Measurements from ENCODE around the gene KCNJ8.

KCNJ8 gene

GRCh38 chr12:21774358-21775132, at the start of gene KCNJ8:
Gene KCNJ8, minus strand, starts transcription at chr12:21774706. Its CDS starts 1,090 bp downstream, at chr12:21773616.
- TF ChIP-seq ZFP30 (CRISPR knock-in tag; IDR thresholded peaks at IDR 0.05) (no peak), CSDC2 (CRISPR knock-in tag; IDR thresholded peaks at IDR 0.05) (no peak), ARNTL (CRISPR knock-in tag; IDR thresholded peaks at IDR 0.05; ENCODE audit: borderline replicate concordance, low read depth) (no peak), TOX (CRISPR knock-in tag; IDR thresholded peaks at IDR 0.05; ENCODE audit: borderline replicate concordance) (no peak), ISL1 (CRISPR knock-in tag; IDR thresholded peaks at IDR 0.05) (no peak), OSR1 (CRISPR knock-in tag; IDR thresholded peaks at IDR 0.05) (no peak), ZFP3 (CRISPR knock-in tag; IDR thresholded peaks at IDR 0.05) (no peak), TCF4 (CRISPR knock-in tag; IDR thresholded peaks at IDR 0.05; ENCODE audit: borderline replicate concordance) (no peak), RARB (CRISPR knock-in tag; IDR thresholded peaks at IDR 0.05) (no peak), ESRRG (CRISPR knock-in tag; IDR thresholded peaks at IDR 0.05) (no peak), SNAI2 (CRISPR knock-in tag; IDR thresholded peaks at IDR 0.05) (no peak), BACH2 (CRISPR knock-in tag; IDR thresholded peaks at IDR 0.05; ENCODE audit: borderline replicate concordance) (no peak), TSHZ2 (CRISPR knock-in tag; IDR thresholded peaks at IDR 0.05) (no peak), ZC3H10 (CRISPR knock-in tag; IDR thresholded peaks at IDR 0.05) (no peak)
- ATAC-seq = peak; percentile 59

GRCh38 chr12:21823581-21823980, 49.1 kb upstream of the KCNJ8 start:
- no peak for ATAC-seq
- TF ChIP-seq CREB5 (CRISPR knock-in tag; IDR thresholded peaks at IDR 0.05; ENCODE audit: low read depth) (no peak), ESRRG (CRISPR knock-in tag; IDR thresholded peaks at IDR 0.05) (no peak), OSR1 (CRISPR knock-in tag; IDR thresholded peaks at IDR 0.05) (no peak), SNAI2 (CRISPR knock-in tag; IDR thresholded peaks at IDR 0.05) (no peak), BACH2 (CRISPR knock-in tag; IDR thresholded peaks at IDR 0.05; ENCODE audit: borderline replicate concordance) (no peak), ZNF8 (CRISPR knock-in tag; IDR thresholded peaks at IDR 0.05) (no peak), PPARA (CRISPR knock-in tag; IDR thresholded peaks at IDR 0.05; ENCODE audit: borderline replicate concordance) (no peak)
- TF ChIP-seq, protein P1, sequence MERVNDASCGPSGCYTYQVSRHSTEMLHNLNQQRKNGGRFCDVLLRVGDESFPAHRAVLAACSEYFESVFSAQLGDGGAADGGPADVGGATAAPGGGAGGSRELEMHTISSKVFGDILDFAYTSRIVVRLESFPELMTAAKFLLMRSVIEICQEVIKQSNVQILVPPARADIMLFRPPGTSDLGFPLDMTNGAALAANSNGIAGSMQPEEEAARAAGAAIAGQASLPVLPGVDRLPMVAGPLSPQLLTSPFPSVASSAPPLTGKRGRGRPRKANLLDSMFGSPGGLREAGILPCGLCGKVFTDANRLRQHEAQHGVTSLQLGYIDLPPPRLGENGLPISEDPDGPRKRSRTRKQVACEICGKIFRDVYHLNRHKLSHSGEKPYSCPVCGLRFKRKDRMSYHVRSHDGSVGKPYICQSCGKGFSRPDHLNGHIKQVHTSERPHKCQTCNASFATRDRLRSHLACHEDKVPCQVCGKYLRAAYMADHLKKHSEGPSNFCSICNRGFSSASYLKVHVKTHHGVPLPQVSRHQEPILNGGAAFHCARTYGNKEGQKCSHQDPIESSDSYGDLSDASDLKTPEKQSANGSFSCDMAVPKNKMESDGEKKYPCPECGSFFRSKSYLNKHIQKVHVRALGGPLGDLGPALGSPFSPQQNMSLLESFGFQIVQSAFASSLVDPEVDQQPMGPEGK (CRISPR knock-in tag; IDR thresholded peaks at IDR 0.05; ENCODE audit: borderline replicate concordance) = no peak

- no peak for ATAC-seq
- TF ChIP-seq TCF4 (CRISPR knock-in tag; IDR thresholded peaks at IDR 0.05; ENCODE audit: borderline replicate concordance) (no peak), ESRRG (CRISPR knock-in tag; IDR thresholded peaks at IDR 0.05) (no peak), TOX (CRISPR knock-in tag; IDR thresholded peaks at IDR 0.05; ENCODE audit: borderline replicate concordance) (no peak), RARB (CRISPR knock-in tag; IDR thresholded peaks at IDR 0.05) (no peak), ARNTL (CRISPR knock-in tag; IDR thresholded peaks at IDR 0.05; ENCODE audit: borderline replicate concordance, low read depth) (no peak), PPARA (CRISPR knock-in tag; IDR thresholded peaks at IDR 0.05; ENCODE audit: borderline replicate concordance) (no peak), TSHZ2 (CRISPR knock-in tag; IDR thresholded peaks at IDR 0.05) (no peak), CSRNP3 (CRISPR knock-in tag; IDR thresholded peaks at IDR 0.05) (no peak), ZNF565 (CRISPR knock-in tag; conservative IDR thresholded peaks at IDR 0.05; ENCODE audit: low read depth) (no peak), BACH2 (CRISPR knock-in tag; IDR thresholded peaks at IDR 0.05; ENCODE audit: borderline replicate concordance) (no peak), SNAI2 (CRISPR knock-in tag; IDR thresholded peaks at IDR 0.05) (no peak), ZNF8 (CRISPR knock-in tag; IDR thresholded peaks at IDR 0.05) (no peak), POU6F1 (CRISPR knock-in tag; IDR thresholded peaks at IDR 0.05; ENCODE audit: borderline replicate concordance, low read depth) (no peak), OSR1 (CRISPR knock-in tag; IDR thresholded peaks at IDR 0.05) (no peak)
- TF ChIP-seq, protein P1 (CRISPR knock-in tag; IDR thresholded peaks at IDR 0.05; ENCODE audit: borderline replicate concordance) = no peak
Observed at GRCh38 chr12:21819678-21820077, 45.2 kb upstream of the KCNJ8 start.

All from SK-N-SH treated with all-trans-retinoic acid at 6 μM for 48 hours (cell line).